NCI-H2029 treated with DMSO at 0.1 percent for 48 hours (cell line): ENCODE results near the gene SLC35B2.
A peak's percentile ranks its signal among the peaks of the same experiment; 100 is the strongest.
"Not testable (repeated sequence)": the region's sequence is repeated elsewhere in the genome, so short reads cannot be mapped to it uniquely, and the experiment has no call there.

ENCODE experiments used
- DNase-seq: peaks from one replicate; lab custom pipeline; 2025; lab: John Stamatoyannopoulos, UW

The SLC35B2 gene

DNA sequence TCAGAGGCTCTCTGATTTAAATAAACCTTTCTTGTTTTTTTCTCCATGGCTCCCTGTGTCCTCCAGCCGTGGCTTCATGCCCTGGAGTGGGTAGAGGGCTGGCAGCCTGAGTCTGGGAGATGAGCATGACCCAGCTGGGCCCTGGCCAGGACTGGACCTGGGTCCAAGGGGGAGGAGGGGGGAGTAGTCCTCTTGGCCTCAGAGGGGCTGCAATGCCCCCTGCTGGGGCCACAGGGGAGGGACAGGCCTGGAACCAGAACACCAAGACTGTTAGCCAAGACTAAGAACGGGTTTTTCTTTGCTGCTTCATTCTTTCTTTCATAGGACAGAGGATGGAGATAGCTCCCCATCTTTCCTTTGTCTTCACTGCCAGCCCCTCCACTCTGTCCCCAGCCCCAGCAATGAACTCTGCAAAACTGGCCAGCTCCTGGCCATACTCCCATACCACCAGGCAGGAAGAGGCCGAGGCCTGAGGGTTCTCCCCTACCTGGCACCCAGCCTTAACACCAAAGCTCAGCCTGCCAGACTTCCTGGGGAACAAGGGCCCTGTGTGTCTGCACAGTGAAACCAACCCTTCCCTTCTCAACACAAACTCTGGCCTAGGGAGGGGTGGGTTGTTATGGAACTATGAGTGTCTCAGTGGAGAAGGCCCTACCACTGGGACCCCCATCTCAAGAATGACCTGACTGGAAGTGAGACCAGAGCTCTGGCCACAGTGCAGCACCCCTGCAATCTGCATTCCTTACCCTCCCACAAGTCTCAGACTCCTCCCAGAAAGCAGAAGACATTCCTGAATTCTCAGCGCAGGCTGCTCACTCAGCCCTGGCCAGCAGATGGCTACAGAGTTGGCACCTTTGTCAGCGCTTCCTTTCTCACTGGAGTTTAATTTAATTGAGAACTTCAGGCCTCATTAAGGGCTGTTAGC, 23.0 kb downstream of the SLC35B2 start:
- DNase-seq = peak; percentile 32

GRCh38 chr6:44233567-44234100, 23.7 kb downstream of the SLC35B2 start:
- DNase-seq = no peak

GRCh38 chr6:44232676-44233566, 24.4 kb downstream of the SLC35B2 start:
- no peak for DNase-seq

DNA sequence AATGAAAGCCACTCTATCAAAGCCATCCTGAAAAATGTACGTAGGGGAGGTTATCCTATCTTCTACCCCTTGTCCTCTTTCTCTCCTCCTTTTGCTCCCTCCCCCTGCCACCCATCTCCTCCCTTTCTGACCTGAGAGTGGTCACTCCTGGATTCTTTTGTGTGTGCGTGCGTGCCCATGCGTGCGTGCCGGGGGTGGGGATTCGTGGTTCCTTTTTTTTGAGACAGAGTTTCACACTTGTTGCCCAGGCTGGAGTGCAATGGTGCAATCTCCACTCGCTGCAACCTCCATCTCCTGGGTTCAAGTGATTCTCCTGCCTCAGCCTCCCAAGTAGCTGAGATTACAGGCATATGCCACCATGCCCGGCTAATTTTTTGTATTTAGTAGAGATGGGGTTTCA, 25.9 kb downstream of the SLC35B2 start:
- not testable (repeated sequence) for DNase-seq

DNA sequence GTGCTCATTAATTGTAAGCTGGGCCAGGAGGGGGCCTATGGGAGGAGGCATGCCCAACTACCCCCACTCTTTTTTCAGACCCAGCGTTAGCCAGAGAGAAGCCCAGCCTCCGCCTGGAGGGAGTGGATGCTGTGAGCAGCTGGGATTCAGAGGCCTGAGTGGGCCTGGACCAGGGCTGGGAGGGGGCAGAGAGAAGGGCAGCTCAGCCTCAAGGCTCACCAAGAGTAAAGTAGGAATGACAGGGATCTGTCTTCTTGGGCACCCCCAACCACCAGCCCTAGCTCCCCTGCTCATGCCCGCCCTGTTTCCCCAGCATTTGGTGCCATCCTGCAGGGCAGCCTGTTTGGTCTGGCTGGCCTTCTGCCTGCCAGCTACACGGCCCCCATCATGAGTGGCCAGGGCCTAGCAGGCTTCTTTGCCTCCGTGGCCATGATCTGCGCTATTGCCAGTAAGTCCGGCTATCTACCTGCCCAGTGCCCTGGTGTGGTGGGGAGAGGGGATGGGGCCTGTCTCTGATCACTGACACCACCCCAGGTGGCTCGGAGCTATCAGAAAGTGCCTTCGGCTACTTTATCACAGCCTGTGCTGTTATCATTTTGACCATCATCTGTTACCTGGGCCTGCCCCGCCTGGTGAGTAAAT, 27.2 kb downstream of the SLC35B2 start:
- no peak for DNase-seq

GRCh38 chr6:44229376-44230033, 27.8 kb downstream of the SLC35B2 start:
- no peak for DNase-seq

DNA sequence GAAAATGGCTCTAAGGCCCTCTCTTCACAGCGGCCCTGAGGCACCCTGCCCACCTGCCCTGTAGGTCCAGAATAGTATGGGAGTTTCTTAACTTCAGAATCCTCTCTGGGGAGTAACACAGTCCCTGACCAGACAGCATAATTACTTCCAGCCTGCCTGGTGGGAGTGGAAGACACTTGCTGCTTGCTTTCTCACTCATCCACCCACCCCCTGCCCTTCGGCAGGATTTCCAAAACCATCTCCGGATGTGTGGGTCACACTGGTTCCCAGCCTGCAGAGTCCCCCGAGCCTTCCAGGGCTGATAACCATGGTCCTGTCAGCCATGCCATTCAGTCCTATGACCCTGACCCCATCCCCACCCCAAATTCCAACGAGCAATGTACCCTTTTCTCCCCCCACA, 28.5 kb downstream of the SLC35B2 start:
- no peak for DNase-seq

DNA sequence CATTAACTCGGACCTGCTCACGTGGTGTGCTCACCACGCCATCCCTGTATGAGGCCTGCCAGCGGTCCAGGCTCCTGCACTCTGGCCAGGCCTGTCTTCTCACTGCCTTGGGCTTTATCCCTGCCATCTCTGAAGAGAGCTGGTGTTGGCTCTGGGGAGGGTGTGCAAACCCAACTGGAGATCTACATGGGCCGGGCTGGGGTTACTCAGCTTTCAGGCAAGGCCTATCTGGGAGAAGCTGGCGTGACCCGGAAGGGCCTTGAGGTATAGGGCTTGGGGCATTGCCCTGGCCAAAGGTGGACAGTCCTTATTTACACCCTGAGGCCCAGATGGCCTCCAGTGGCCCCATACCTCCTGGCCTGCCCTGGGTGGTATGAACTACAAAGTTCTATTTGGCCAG, 28.9 kb downstream of the SLC35B2 start:
- no peak for DNase-seq

- DNase-seq = no peak
Measured at GRCh38 chr6:44228031-44228430, 29.3 kb downstream of the SLC35B2 start.

GRCh38 chr6:44227148-44227793, 30.1 kb downstream of the SLC35B2 start:
- DNase-seq = no peak

DNA sequence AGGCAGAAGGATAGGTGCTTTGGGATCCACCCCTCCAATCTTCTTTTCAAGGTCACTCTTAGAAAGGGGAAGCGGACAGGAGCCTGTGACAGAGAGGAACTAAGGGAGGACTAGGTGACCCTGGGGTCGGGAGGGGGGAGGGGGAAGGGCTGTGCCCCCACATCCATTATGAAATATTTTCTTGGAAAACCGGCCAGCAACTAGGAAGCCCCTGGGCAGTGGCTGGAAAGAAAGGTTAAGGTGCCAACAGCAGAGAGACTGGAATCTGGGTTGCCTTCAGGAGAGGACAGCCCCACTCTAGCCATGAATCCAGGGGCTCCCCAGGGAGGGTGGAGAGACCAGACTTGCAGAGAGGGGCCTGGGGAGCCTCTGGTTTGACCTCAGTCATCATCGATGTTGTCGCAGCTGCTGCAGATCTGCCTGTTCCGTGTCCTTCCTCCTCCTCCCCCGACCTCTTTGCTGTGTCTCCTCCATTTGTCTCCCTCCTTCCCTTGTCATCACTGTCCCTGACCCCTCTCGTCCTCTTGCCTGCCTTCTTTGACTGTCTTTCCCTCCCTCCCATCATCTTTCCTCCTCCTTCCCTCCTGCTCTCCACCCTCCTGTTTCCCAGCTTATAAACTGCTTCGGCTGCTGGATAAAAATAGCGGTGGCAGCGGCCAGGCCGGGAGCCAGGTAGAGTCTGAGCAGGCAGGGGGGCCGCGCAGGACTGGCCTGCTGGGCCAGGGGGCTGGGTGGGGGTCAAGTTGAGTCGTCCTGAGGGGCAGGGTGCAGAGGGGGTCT, 30.8 kb downstream of the SLC35B2 start:
- DNase-seq = no peak

DNA sequence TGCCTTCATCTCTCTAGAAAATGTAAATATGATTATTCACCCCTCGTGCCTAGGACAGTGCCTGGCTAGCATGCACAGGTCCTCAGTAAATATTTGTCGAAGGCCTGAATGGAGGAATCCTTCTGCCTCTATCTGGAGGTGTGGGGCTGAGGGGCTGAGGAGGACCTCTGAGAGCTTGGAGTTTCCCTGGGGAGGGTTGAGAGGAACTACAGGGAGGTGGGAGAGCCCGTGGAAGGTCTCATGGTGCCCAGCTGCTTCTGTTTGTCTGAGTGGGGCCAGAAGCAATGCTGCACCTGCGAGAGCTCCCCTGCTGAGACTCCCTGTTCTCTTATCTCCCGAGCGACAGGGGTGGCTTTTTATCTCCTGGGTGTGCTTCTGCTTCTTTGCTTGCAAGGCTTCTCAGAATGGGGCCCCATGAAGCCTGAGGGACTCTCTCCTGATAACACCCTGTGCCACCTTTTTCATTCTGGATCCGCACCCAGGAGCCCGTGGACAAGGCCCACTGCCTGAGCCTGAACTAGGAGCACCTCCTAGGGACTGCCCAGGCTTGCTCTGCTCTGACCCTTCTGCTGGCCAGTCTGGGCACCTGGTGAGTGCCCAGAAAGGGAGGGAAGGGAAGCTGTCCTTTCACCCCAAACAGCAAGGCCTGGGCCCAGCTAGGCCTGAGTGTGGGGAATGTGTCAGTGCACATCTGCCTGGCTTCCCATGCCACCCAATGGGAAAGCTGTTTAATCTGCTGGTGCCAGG, 31.6 kb downstream of the SLC35B2 start:
- no peak for DNase-seq

GRCh38 chr6:44224965-44225305, 32.4 kb downstream of the SLC35B2 start:
- no peak for DNase-seq

DNA sequence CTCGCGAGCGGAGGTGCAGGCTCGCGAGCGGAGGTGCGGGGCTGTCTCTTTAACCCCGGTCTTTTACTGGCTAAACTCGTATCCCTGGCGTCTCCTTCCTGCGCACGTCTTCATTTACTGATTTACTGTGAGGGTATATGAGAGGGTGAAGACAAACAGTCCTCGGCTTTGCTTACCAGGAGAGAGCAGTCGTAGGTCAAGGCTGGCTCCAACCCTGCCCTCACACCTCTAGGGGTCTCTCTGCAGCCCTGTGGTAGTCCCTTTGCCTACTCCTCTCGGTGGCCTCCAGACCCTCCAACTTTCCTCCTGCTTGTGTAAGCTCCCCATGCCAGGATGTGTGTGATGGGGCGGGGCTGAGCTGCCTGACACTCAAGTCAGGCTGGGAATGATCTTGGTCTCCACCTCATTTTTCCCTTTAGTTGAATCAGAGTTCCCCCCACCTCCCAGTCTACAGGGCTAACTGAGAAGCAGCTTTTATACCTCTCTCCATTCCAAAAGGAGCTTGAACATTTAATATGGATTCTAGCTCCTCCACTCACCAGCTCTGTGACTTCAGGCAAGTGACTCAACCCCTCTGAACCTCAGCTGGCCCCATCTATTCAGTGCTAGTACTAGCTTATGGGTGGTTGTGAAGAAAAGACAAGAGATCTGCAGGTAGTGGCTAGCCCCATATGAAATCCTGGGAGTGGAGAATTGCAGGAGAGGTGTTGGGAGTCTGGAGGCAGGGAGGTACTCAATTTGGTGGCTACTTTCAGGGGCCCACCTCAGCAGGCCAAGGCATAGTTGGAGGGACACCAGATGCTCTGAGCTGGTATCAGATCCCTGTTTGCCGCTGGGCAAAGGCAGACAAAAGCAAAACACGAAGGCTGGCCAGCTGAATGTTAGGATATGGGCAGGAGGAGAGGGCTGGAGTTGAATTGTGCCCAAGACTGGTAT, 33.0 kb downstream of the SLC35B2 start:
- no peak for DNase-seq

DNA sequence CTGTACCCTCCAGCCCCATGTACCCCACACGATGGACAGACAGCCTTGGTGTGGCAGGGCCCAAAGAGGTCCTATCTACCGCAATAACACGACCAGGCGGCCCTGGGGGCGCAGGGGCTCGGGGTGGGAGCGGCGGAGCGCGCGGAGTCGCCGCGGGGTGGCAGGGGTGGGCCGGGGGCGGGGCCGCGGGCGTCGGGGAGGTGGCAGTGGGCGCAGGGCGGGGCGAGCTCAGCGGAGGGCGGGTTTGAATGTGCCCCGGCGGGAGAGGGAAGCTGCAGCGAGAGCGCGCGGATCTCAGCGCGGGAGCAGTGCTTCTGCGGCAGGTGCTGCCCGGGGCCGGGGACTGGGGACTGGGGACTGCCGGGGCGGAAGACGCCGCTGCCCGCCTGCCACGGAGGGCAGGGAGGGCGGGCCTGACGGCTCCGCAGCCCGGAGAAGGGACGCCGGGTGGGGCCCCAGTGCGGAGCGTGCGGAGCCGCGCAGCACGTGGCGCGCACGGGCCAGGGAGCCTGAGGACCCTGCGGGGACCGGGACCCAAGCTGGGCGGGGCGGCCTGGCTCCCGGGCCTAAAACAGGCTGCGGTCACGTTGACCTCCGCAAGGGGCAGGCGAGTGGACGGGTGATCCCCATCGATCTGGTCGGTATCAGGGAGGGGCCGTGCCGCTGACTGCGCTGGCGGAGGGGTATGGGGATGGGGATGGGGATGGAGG, 33.9 kb downstream of the SLC35B2 start, which contains the start of gene SLC29A1:
Gene SLC29A1, plus strand, starts transcription at position 277 of the 710 bp plus-strand sequence. CDS start 3,719 bp downstream, outside the sequence.
- DNase-seq = no peak

DNA sequence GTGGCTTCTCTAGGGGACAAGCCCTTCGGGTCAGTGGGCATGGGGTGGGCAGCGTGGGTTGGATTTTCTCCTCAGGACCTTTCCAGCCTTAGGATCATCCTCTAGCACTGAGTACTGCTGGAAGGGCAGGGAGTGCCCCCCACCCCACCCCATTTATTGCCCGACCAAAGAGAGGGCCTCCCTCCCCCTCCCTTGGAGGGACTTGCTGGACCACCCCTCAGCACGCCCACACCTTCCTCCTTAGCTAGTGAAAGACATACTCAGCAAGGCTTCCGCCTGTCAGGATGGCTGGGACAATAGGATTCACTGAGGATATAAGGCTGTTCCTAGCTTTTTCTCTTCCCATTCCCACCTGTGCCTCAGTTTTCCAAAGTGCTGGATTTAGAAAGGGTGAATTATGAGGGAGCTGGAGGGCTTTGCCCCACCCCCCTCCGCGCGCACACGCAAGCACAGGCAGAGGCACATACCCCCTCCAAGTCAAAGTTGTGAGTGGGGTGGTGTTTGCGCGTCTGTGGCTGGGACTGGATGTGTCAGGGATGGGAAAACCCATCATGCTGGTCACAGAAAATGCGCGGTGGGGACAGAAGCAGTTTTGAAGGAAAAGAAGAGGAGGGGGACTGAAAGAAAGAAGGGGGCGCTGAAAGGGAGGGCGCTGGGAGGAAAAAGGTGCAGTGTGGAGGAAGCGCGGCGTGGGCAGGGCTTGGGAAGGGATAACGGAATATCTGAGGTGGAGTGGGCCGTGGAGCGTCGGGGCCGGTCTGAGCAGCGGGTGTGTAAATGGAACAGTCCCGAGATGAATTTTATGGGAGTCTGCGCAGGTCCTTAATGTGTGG, 34.6 kb downstream of the SLC35B2 start:
- DNase-seq = no peak

- no peak for DNase-seq
Measured at GRCh38 chr6:44221961-44222335, 35.4 kb downstream of the SLC35B2 start.
